Transverse colon (tissue), 4 donors: ENCODE results near the gene FXYD5. TPM values are rescaled to one million over a fixed set of nuclear protein-coding genes. Genes with fewer than 3 reads are reported as not detected.

Experiments
- small RNA-seq, 4 donors: library from RNA; depleted of rRNA; stranded (forward); fragments of <200 nt; gene quantifications; one replicate each; pipeline ENCODE3, GENCODE V24; 2016
- total RNA-seq, 4 donors: library from RNA; depleted of rRNA; stranded (reverse); fragments of >200 nt; gene quantifications; one replicate each; pipeline ENCODE4 v1.1.0, GENCODE V29; 2016

FXYD5 gene
- total RNA-seq, 4 donors from 2014 or later: 2.0 to 57.2 (median 15.1) TPM

Small RNAs within 50 kb of the gene (small RNA-seq; reads per million reads assigned to genes)
- gene AC020907.2: 0 reads per million in 4 donors

Other genes with a start within 250 kb of the FXYD5 start
- 1 to 10 TPM in 2 of 4 donors, not detected in 2; 1.4 to 2.2 TPM for gene ZNF30, start 227.8 kb upstream of the FXYD5 start, total RNA-seq
- gene ZNF792, start 190.5 kb upstream of the FXYD5 start, total RNA-seq: 1 to 10 TPM; 3.4 to 8.4 (median 6.5) TPM
- 10 to 100 TPM; 14.2 to 32.1 (median 21.6) TPM for gene GRAMD1A, start 154.4 kb upstream of the FXYD5 start, total RNA-seq
- gene SCN1B, start 124.3 kb upstream of the FXYD5 start, total RNA-seq: 10 to 100 TPM in 1 of 4 donors, 1 to 10 TPM in 2, under 1 TPM in 1; 0.60 to 14.2 (median 3.2) TPM
- gene HPN, start 113.0 kb upstream of the FXYD5 start, total RNA-seq: under 1 TPM in 2 of 4 donors, not detected in 2; 0.32 to 0.68 TPM
- 1,000 to 10,000 TPM; 1,678 to 4,641 (median 3,622) TPM for gene FXYD3, start 38.9 kb upstream of the FXYD5 start, total RNA-seq
- 10 to 100 TPM in 3 of 4 donors, 1 to 10 TPM in 1; 9.8 to 71.8 (median 25.9) TPM for gene LGI4, start 19.7 kb upstream of the FXYD5 start, total RNA-seq
- gene FXYD1, start 15.9 kb upstream of the FXYD5 start, total RNA-seq: 10 to 100 TPM in 2 of 4 donors, not detected in 2; 10.6 to 29.2 TPM
- not detected for gene FXYD7, start 11.5 kb upstream of the FXYD5 start, total RNA-seq
- not detected for gene FAM187B, start 74.0 kb downstream of the FXYD5 start, total RNA-seq
- gene LSR, start 94.3 kb downstream of the FXYD5 start, total RNA-seq: 100 to 1,000 TPM; 124 to 484 (median 330) TPM
- 100 to 1,000 TPM in 3 of 4 donors, 10 to 100 TPM in 1; 95.9 to 207 (median 140) TPM for gene USF2, start 114.2 kb downstream of the FXYD5 start, total RNA-seq
- gene HAMP, start 127.8 kb downstream of the FXYD5 start, total RNA-seq: not detected
- not detected for gene MAG, start 137.4 kb downstream of the FXYD5 start, total RNA-seq
- gene CD22, start 174.5 kb downstream of the FXYD5 start, total RNA-seq: 10 to 100 TPM in 2 of 4 donors, 1 to 10 TPM in 1, not detected in 1; 4.4 to 27.7 (median 21.1) TPM
- gene FFAR1, start 193.2 kb downstream of the FXYD5 start, total RNA-seq: under 1 TPM in 1 of 4 donors, not detected in 3; 0.32 TPM
- gene FFAR3, start 203.7 kb downstream of the FXYD5 start, total RNA-seq: under 1 TPM in 1 of 4 donors, not detected in 3; 0.27 TPM
- not detected for gene GPR42, start 216.3 kb downstream of the FXYD5 start, total RNA-seq